HG02610 (cell line): ENCODE data around the gene AQP1.

Experiments used
- ATAC-seq: cut with Tn5 transposase; IDR thresholded peaks from one replicate; pipeline ENCODE4 v1.9.1; 2021; ENCODE audit warnings: mild to moderate bottlenecking, moderate library complexity; ENCODE audit not compliant: unreplicated experiment

The AQP1 gene

GRCh38 chr7:30971440-30971839 lies 59.8 kb downstream of the AQP1 start:
- no peak for ATAC-seq

GRCh38 chr7:30971840-30972563 lies 60.3 kb downstream of the AQP1 start:
- no peak for ATAC-seq

DNA sequence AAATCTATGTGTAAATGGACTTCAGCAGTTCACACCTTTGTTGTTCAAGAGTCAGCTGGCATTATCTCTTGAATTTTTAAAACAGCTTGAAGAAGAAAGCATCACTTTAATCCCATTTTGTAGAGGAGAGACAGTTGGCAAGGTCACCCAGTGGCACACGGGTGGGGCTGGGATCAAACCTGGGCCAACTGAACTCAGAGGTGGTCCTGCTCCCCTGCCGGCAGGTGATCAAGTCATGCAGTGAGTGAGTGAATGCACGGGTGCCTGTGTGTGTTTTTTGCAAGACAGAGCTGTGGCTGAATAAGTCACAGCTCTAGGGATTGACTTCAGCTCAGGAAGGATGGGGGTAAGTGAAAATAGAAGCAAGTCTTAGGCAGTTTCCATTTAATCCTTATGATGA lies 61.6 kb downstream of the AQP1 start:
- no peak for ATAC-seq

- no peak for ATAC-seq
Observed at GRCh38 chr7:30973791-30974604, 62.3 kb downstream of the AQP1 start.

GRCh38 chr7:30974605-30975255 lies 63.1 kb downstream of the AQP1 start:
- peak; percentile 96 for ATAC-seq
